HCT116 (cell line): Measurements from ENCODE around the gene LRRC1. TPM values are rescaled to one million over a fixed set of nuclear protein-coding genes. Genes with fewer than 3 reads are reported as not detected.

Experiments used
- ATAC-seq: fragments of 200-7000 bp; cut with Tn5 transposase; 2 replicates; pipeline ENCODE4 v1.9.1; 2020; ENCODE audit warnings: mild to moderate bottlenecking, moderate library complexity
- BruUV-seq: library from RNA; stranded (reverse); fragments of 400-500 nt; replicated peaks from 2 replicates; lab custom pipeline; 2021; lab: Mats Ljungman, UMichigan
- CTCF ChIA-PET: fragments of 300-600 bp; sonication (Branson Sonifier 250); formaldehyde crosslinking; loops from one replicate; lab custom pipeline; 2021; ENCODE audit warnings: antibody characterized with exemption; lab: Charles Lee
- POLR2A ChIA-PET: fragments of 300-600, 350-600 bp; sonication (Branson Sonifier 250); formaldehyde crosslinking; loops from one replicate; lab custom pipeline; 2021; ENCODE audit warnings: antibody characterized with exemption; lab: Charles Lee
- RAD21 ChIA-PET, 2 experiments: fragments of 300-600 bp; sonication (Branson Sonifier 250); formaldehyde crosslinking; loops; one replicate each; lab custom pipeline; 2023; ENCODE audit warnings: low total read pairs in 2 of 2; ENCODE audit not compliant: uncharacterized antibody in 2 of 2, unreplicated experiment in 2 of 2, low non-redundant PET in 1 of 2; lab: Charles Lee
- DNase-seq: peaks from one replicate; pipeline ENCODE4 v3.0.0-alpha.2; 2010; ENCODE audit warnings: low read depth, low spot score
- H2AFZ ChIP-seq: fragments of 200-600 bp; shearing (Covaris generic), sonication (generic); 2 replicates; pipeline ENCODE4 v1.6.1; 2017; ENCODE audit warnings: low read depth, mixed run types, mixed read lengths, antibody characterized with exemption, low read length; ENCODE audit not compliant: poor library complexity, severe bottlenecking
- H3K27ac ChIP-seq: 2 replicates; pipeline ENCODE4 v1.5.1; 2012; ENCODE audit warnings: low read depth, low read length
- H3K27me3 ChIP-seq: fragments of 200-600 bp; sonication (generic); 2 replicates; pipeline ENCODE4 v1.6.1; 2016; ENCODE audit warnings: mixed run types, low read length, mixed read lengths; ENCODE audit not compliant: insufficient read depth
- H3K36me3 ChIP-seq, 2 experiments: fragments of 200-500 bp in 1 of 2; fragments of 200-600 bp in 1 of 2; sonication (Bioruptor generic) in 1 of 2; sonication (generic) in 1 of 2; 2 replicates each; pipeline versions ENCODE4 v1.5.1 to v1.6.1; 2014 to 2016; ENCODE audit warnings: low read length in 2 of 2, inconsistent platforms in 1 of 2, mixed read lengths in 1 of 2, mixed run types in 1 of 2; ENCODE audit not compliant: insufficient read depth in 2 of 2, control insufficient read depth in 1 of 2
- H3K4me1 ChIP-seq, 2 experiments: fragments of 200-600 bp in 1 of 2; sonication (generic) in 1 of 2; 2 replicates each; pipeline versions ENCODE4 v1.5.1 to v1.6.1; 2012 to 2017; ENCODE audit warnings: low read length in 2 of 2, inconsistent platforms in 1 of 2, mild to moderate bottlenecking in 1 of 2, mixed read lengths in 1 of 2, mixed run types in 1 of 2, moderate library complexity in 1 of 2; ENCODE audit not compliant: insufficient read depth in 2 of 2, control insufficient read depth in 1 of 2
- H3K4me2 ChIP-seq: fragments of 200-600 bp; sonication (generic); 2 replicates; pipeline ENCODE4 v1.6.1; 2017; ENCODE audit warnings: mixed run types, low read length, mixed read lengths
- H3K4me3 ChIP-seq, 2 experiments: fragments of 200-600 bp in 1 of 2; sonication (generic) in 1 of 2; replicated peaks in 1 of 2; 2 replicates each; pipeline ENCODE4 v1.5.1; 2011 to 2016; ENCODE audit warnings: low read length in 2 of 2, control low read depth in 1 of 2, low read depth in 1 of 2, mild to moderate bottlenecking in 1 of 2, mixed read lengths in 1 of 2, mixed run types in 1 of 2
- H3K79me2 ChIP-seq: fragments of 200-600 bp; sonication (generic); 2 replicates; pipeline ENCODE4 v1.6.1; 2017; ENCODE audit warnings: mild to moderate bottlenecking, mixed run types, low read length, moderate library complexity, mixed read lengths; ENCODE audit not compliant: insufficient read depth
- H3K9ac ChIP-seq: fragments of 200-600 bp; sonication (generic); 2 replicates; pipeline ENCODE4 v1.6.1; 2016; ENCODE audit warnings: low read length, mixed read lengths
- H3K9me2 ChIP-seq: fragments of 200-600 bp; sonication (generic), shearing (Covaris generic); 2 replicates; pipeline ENCODE4 v1.6.1; 2017; ENCODE audit warnings: mixed run types, mild to moderate bottlenecking, moderate library complexity; ENCODE audit not compliant: insufficient read depth
- H3K9me3 ChIP-seq, 2 experiments: fragments of 200-500 bp in 1 of 2; fragments of 200-600 bp in 1 of 2; sonication (Bioruptor generic) in 1 of 2; sonication (generic) in 1 of 2; 2 replicates each; pipeline ENCODE4 v1.6.1; 2014 to 2017; ENCODE audit warnings: low read length in 2 of 2, mixed read lengths in 2 of 2, inconsistent platforms in 1 of 2, low read depth in 1 of 2, mild to moderate bottlenecking in 1 of 2, mixed run types in 1 of 2, moderate library complexity in 1 of 2; ENCODE audit not compliant: control insufficient read depth in 1 of 2, insufficient read depth in 1 of 2
- H4K20me1 ChIP-seq: fragments of 200-600 bp; sonication (generic), shearing (Covaris generic); 2 replicates; pipeline ENCODE4 v1.6.1; 2017; ENCODE audit warnings: mixed run types, mild to moderate bottlenecking, moderate library complexity; ENCODE audit not compliant: insufficient read depth
- CBX3 ChIP-seq: IDR thresholded peaks from 2 replicates; pipeline ENCODE4 v1.6.1; 2012; ENCODE audit warnings: low read depth
- FOSL1 ChIP-seq: IDR thresholded peaks from 2 replicates; pipeline ENCODE4 v1.6.1; 2012; ENCODE audit warnings: low read depth
- MAX ChIP-seq: IDR thresholded peaks from 2 replicates; pipeline ENCODE4 v1.6.1; 2012
- SP1 ChIP-seq: IDR thresholded peaks from 2 replicates; pipeline ENCODE4 v1.6.1; 2012; ENCODE audit warnings: low read depth
- SRF ChIP-seq: IDR thresholded peaks from 2 replicates; pipeline ENCODE4 v1.6.1; 2012; ENCODE audit warnings: low read depth
- TCF7L2 ChIP-seq: IDR thresholded peaks from 2 replicates; pipeline ENCODE4 v1.7.0; 2011; ENCODE audit warnings: borderline replicate concordance, inconsistent platforms; ENCODE audit not compliant: insufficient read depth, insufficient read length; ENCODE audit errors: extremely low read depth
- YY1 ChIP-seq: IDR thresholded peaks from 2 replicates; pipeline ENCODE4 v1.6.1; 2011; ENCODE audit warnings: low read length, low read depth, moderate library complexity, mild to moderate bottlenecking; ENCODE audit not compliant: insufficient replicate concordance; ENCODE audit errors: extremely low read depth
- ZBTB33 ChIP-seq: IDR thresholded peaks from 2 replicates; pipeline ENCODE4 v1.6.1; 2011; ENCODE audit warnings: mild to moderate bottlenecking, low read length, moderate library complexity; ENCODE audit not compliant: insufficient replicate concordance; ENCODE audit errors: extremely low read depth
- ZFX ChIP-seq: fragments of 450-650 bp; IDR thresholded peaks from 2 replicates; pipeline ENCODE4 v1.6.1; 2017
- ZNF274 ChIP-seq: fragments of 200-500 bp; sonication (Bioruptor generic); IDR thresholded peaks from 2 replicates; pipeline ENCODE4 v1.6.1; 2014; ENCODE audit warnings: mild to moderate bottlenecking, low read depth, low read length, inconsistent platforms
- intact Hi-C: fragments of 100-400 bp; cut with micrococcal nuclease; formaldehyde crosslinking; loops from 2 replicates; pipeline ENCODE4 v1.10.0; 2022
- total RNA-seq: library from RNA; stranded (reverse); gene quantifications from one replicate; pipeline ENCODE4 v1.2.1, GENCODE V29; 2021; ENCODE audit not compliant: unreplicated experiment

LRRC1 gene
- total RNA-seq, 1 experiment from 2014 or later = 19.8 TPM

- BruUV-seq = no TSS peak
- Histone ChIP-seq H4K20me1 (no peaks in the 10 kb centered on the region), H3K4me1 (no peaks in the 10 kb centered on the region), H3K9ac (no peak overlapping the region), H3K4me3 (no peak overlapping the region), H3K9me2 (no peaks in the 10 kb centered on the region), H3K9me3 (no peaks in the 10 kb centered on the region), H3K36me3 (no peaks in the 10 kb centered on the region), H3K27ac (no peak overlapping the region), H3K79me2 (peaks cover 40% of the 10 kb centered on the region), H2AFZ (no peak overlapping the region), H3K4me2 (no peak overlapping the region), H3K27me3 (no peaks in the 10 kb centered on the region)
- no peak for DNase-seq
- TF ChIP-seq ZNF274 = no peak
- no peak for TF ChIP-seq ZBTB33
- no peak for TF ChIP-seq CBX3
- TF ChIP-seq YY1 = no peak
- TF ChIP-seq TCF7L2 = no peak
- no peak for TF ChIP-seq SP1
- ChIA-PET CTCF (no interaction called here), POLR2A (no interaction called here), RAD21 (no interaction called here)
- no peak for ATAC-seq
- intact Hi-C loops = no loop called here
Observed at GRCh38 chr6:53847796-53848314, 53.0 kb downstream of the LRRC1 start.

GRCh38 chr6:53850527-53850926 is 55.7 kb downstream of the LRRC1 start:
- ChIA-PET RAD21 (no interaction called here), POLR2A (no interaction called here), CTCF (no interaction called here)
- no peak overlapping the region for H3K4me3 ChIP-seq
- H3K27me3 ChIP-seq = no peaks in the 10 kb centered on the region
- no peaks in the 10 kb centered on the region for H3K36me3 ChIP-seq
- no peak for DNase-seq
- ATAC-seq = no peak
- H3K27ac ChIP-seq = no peak overlapping the region
- 0 out of 4 replicates have a peak, but pooled peaks cover 0 to 3% of the 10 kb centered on the region in 2 experiments for H3K4me1 ChIP-seq
- TF ChIP-seq ZFX (no peak), FOSL1 (no peak), SRF (no peak), MAX (no peak)
- H3K79me2 ChIP-seq = peaks cover 39% of the 10 kb centered on the region
- no peaks in the 10 kb centered on the region for H3K9me3 ChIP-seq
- no peak overlapping the region for H3K4me2 ChIP-seq
- intact Hi-C loops = no loop called here
- H4K20me1 ChIP-seq = no peaks in the 10 kb centered on the region
- no peaks in the 10 kb centered on the region for H3K9me2 ChIP-seq
- BruUV-seq = no TSS peak
- H2AFZ ChIP-seq = no peak overlapping the region
- H3K9ac ChIP-seq = no peak overlapping the region
